OCI-LY3 (cell line): Measurements from ENCODE around the gene ABI3BP.

ENCODE experiments used
- H2AFZ ChIP-seq: fragments of 200-600, 300-600 bp; shearing (Covaris generic); 2 replicates; pipeline ENCODE4 v1.6.0; 2014; ENCODE audit warnings: antibody characterized with exemption, low read depth, low read length
- H3K27ac ChIP-seq: fragments of 200-600, 300-600 bp; sonication (generic); 2 replicates; pipeline ENCODE4 v1.5.1; 2014; ENCODE audit warnings: mild to moderate bottlenecking, low read length, moderate library complexity, mixed read lengths
- H3K27me3 ChIP-seq: fragments of 200-600, 300-600 bp; sonication (generic); 2 replicates; pipeline ENCODE4 v1.6.1; 2014; ENCODE audit warnings: low read depth, low read length, mixed read lengths
- H3K36me3 ChIP-seq: fragments of 200-600, 300-600 bp; sonication (generic); replicated peaks from 2 replicates; pipeline ENCODE3; 2014; ENCODE audit warnings: low read depth, low read length, mixed read lengths
- H3K4me1 ChIP-seq: fragments of 300-600, 200-600 bp; sonication (generic); 2 replicates; pipeline ENCODE4 v1.6.1; 2014; ENCODE audit warnings: low read length, mixed read lengths
- H3K4me2 ChIP-seq: fragments of 200-600, 300-600 bp; sonication (generic); 2 replicates; pipeline ENCODE4 v1.6.1; 2014; ENCODE audit warnings: low read length, mixed read lengths
- H3K4me3 ChIP-seq: fragments of 300-600, 200-600 bp; sonication (generic); 2 replicates; pipeline ENCODE4 v1.5.1; 2014; ENCODE audit warnings: antibody characterized with exemption, mild to moderate bottlenecking, low read length, moderate library complexity
- H3K79me2 ChIP-seq: fragments of 300-600, 200-600 bp; shearing (Covaris generic); 2 replicates; pipeline ENCODE4 v1.6.1; 2014; ENCODE audit warnings: mild to moderate bottlenecking, low read length, mixed read lengths
- H3K9ac ChIP-seq: fragments of 300-600, 200-600 bp; shearing (Covaris generic); 2 replicates; pipeline ENCODE4 v1.6.0; 2014; ENCODE audit warnings: mild to moderate bottlenecking, low read length, moderate library complexity
- H3K9me3 ChIP-seq: fragments of 200-600, 300-600 bp; shearing (Covaris generic); 2 replicates; pipeline ENCODE4 v1.6.1; 2014; ENCODE audit warnings: low read length, mixed read lengths; ENCODE audit not compliant: insufficient read depth
- H4K20me1 ChIP-seq: fragments of 200-600, 300-600 bp; sonication (generic); 2 replicates; pipeline ENCODE4 v1.6.1; 2016; ENCODE audit warnings: low read length, mixed read lengths; ENCODE audit not compliant: insufficient read depth
- CTCF ChIP-seq: fragments of 200-600, 300-600 bp; sonication (generic); IDR thresholded peaks from 2 replicates; pipeline ENCODE4 v1.5.1; 2014; ENCODE audit warnings: antibody characterized with exemption, low read length, low read depth
- EZH2phosphoT487 ChIP-seq: fragments of 200-600 bp; shearing (Covaris generic); IDR thresholded peaks from 2 replicates; pipeline ENCODE4 v1.6.1; 2018; ENCODE audit warnings: antibody characterized with exemption, mixed run types, low read depth

ABI3BP gene

DNA sequence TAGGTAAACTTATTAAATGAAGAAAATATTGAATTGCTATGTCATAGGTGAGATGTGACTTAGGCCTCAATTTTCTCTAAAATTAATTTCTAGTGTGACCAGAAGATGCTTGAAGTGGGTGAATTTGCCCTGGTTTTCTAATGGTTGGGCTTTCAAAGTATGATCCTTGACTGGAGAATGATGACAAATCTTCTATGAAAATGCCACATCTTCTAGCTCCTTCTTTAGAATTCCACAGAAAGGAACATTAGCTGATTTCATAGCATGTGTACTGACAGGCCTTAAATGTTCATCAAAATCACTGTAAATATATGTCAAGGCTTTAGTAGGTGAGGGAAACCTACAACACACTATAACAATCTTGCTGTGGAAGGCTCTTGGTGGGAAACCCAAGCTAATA lies 8.9 kb downstream of the ABI3BP start:
- no peaks in the 10 kb centered on the region for H3K27me3 ChIP-seq
- H3K4me2 ChIP-seq = no peak overlapping the region
- H3K9me3 ChIP-seq = no peaks in the 10 kb centered on the region
- H2AFZ ChIP-seq = no peak overlapping the region
- TF ChIP-seq CTCF (no peak), EZH2phosphoT487 (no peak)
- no peaks in the 10 kb centered on the region for H3K79me2 ChIP-seq
- no peak overlapping the region for H3K27ac ChIP-seq
- H3K4me3 ChIP-seq = no peak overlapping the region
- H4K20me1 ChIP-seq = no peaks in the 10 kb centered on the region
- no peaks in the 10 kb centered on the region for H3K4me1 ChIP-seq
- H3K9ac ChIP-seq = no peak overlapping the region
- no peaks in the 10 kb centered on the region for H3K36me3 ChIP-seq

GRCh38 chr3:100982710-100983109 lies 10.5 kb downstream of the ABI3BP start:
- no peaks in the 10 kb centered on the region for H3K27me3 ChIP-seq
- no peaks in the 10 kb centered on the region for H3K79me2 ChIP-seq
- H3K4me3 ChIP-seq = no peak overlapping the region
- no peaks in the 10 kb centered on the region for H4K20me1 ChIP-seq
- H3K4me1 ChIP-seq = no peaks in the 10 kb centered on the region
- no peak overlapping the region for H2AFZ ChIP-seq
- no peak overlapping the region for H3K27ac ChIP-seq
- no peak overlapping the region for H3K9ac ChIP-seq
- H3K9me3 ChIP-seq = no peaks in the 10 kb centered on the region
- H3K4me2 ChIP-seq = no peak overlapping the region
- TF ChIP-seq EZH2phosphoT487 (no peak), CTCF (no peak)
- no peaks in the 10 kb centered on the region for H3K36me3 ChIP-seq

DNA sequence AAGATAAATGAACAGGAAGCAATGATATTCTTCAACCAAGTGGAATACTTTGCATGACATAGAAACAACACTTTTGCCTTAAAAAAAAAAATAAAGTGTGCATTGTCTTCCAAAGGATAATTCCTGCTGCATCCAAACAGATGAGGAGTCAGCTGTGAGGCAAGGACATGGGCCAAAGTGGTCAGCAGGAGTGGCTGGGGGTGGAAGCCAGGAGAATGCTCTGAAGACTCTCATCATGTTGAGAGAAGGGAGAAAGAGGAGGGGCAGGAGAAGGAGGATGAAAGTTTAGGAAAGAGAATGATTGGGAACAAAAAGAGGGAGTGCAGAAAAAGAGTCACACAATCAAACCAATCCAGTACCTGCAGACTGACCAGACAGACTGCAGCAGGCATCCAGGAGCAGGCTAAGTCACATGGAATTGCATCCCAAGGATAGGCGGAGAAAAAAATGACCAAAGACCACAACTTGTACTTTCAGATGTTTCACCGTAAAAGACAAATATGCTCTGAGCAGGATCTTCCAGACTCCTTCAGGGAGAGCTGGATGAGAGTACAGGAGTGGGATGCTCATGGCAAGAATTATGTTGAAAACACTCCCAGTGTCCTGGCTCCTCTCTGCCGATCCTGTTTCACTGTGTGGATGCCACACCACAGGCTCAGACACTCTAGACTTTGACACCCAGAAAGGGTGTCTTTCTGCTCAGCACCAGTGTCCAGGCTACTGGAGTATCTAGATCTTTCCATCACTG lies 11.9 kb downstream of the ABI3BP start:
- H3K27me3 ChIP-seq = no peaks in the 10 kb centered on the region
- H4K20me1 ChIP-seq = no peaks in the 10 kb centered on the region
- no peaks in the 10 kb centered on the region for H3K36me3 ChIP-seq
- TF ChIP-seq CTCF = no peak
- TF ChIP-seq EZH2phosphoT487 = no peak
- no peak overlapping the region for H3K4me3 ChIP-seq
- H3K79me2 ChIP-seq = no peaks in the 10 kb centered on the region
- no peak overlapping the region for H3K4me2 ChIP-seq
- no peak overlapping the region for H2AFZ ChIP-seq
- H3K9me3 ChIP-seq = no peaks in the 10 kb centered on the region
- H3K9ac ChIP-seq = no peak overlapping the region
- H3K4me1 ChIP-seq = no peaks in the 10 kb centered on the region
- no peak overlapping the region for H3K27ac ChIP-seq

DNA sequence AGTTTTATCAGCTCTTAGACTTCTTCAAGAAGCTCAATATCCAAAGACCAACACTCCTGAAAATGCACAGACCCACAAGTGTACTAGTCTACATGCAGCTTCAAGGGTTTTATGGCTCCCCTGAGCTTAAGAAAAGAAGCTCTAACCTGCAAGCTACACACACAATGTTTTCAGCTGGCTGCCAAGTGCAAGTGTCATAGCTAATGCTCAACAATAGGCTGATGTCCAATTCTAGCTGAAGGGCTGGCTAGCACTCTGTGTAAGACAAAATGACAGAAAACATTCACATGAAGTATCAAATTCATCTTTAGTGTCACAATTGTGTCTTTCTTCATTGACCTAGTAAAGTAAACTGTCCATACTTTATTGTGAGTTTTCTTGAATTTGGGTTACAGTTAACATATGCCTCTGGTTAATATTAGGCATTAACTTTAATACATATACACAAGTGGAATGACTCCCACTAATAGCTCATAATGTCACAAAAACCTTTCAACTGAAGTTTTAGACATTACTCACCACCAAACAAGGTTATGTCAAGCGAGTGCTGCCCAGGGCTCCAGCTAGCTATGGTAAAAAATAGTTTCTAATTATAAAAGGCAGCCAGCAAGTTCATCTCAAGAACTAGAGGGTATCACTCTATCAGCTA lies 15.1 kb downstream of the ABI3BP start:
- Histone ChIP-seq H4K20me1 (no peaks in the 10 kb centered on the region), H3K4me3 (no peak overlapping the region)
- TF ChIP-seq CTCF = no peak
- no peak for TF ChIP-seq EZH2phosphoT487

More for the DNA sequence above, 15.1 kb downstream of the ABI3BP start:
- H2AFZ ChIP-seq = no peak overlapping the region
- H3K4me2 ChIP-seq = no peak overlapping the region
- no peaks in the 10 kb centered on the region for H3K36me3 ChIP-seq
- H3K4me1 ChIP-seq = no peaks in the 10 kb centered on the region
- H3K79me2 ChIP-seq = no peaks in the 10 kb centered on the region
- no peaks in the 10 kb centered on the region for H3K9me3 ChIP-seq
- H3K9ac ChIP-seq = no peak overlapping the region
- no peaks in the 10 kb centered on the region for H3K27me3 ChIP-seq
- H3K27ac ChIP-seq = no peak overlapping the region
